GM21360 (cell line): ENCODE data around the gene TRMT61A.

Experiments
- ATAC-seq: cut with Tn5 transposase; IDR thresholded peaks from one replicate; pipeline ENCODE4 v1.9.1; 2021; ENCODE audit warnings: mild to moderate bottlenecking, moderate library complexity; ENCODE audit not compliant: unreplicated experiment

Gene TRMT61A

DNA sequence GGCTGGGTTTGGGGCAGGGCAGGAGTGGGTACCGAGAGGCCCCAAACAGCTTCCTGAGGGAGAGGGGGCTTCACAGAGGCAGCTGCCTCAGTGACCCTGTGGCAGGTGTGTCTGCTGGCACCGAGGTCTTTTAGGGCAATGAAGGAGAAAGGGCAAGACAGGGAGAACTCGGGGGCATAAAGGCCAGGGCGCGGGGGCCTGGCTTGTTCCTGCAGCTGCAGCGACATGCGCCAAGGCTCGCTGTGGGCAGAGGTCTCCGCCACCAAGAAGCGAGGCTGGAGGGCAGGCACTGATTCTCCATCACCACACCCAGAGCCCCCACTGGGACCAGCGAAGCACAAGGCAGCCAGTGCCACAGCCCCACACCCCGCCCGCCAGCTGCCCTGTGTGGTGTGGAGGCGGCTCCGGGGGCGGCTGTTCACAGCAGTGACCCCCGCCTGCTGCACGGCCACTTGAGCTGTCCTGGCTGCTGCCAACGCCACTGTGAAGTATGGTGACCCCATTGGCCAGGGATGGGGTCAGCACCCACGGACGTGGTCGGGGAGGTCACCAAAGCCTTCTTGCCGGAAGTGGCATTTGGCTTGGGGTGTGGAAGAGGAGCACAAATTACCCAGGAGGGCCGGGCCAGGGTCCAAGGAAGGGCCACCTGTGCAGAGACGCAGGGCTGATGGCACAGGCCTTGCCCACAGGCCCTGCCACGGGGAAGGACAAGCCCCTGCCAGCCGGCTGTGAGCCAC, 17.1 kb downstream of the TRMT61A start:
- ATAC-seq, result no peak

DNA sequence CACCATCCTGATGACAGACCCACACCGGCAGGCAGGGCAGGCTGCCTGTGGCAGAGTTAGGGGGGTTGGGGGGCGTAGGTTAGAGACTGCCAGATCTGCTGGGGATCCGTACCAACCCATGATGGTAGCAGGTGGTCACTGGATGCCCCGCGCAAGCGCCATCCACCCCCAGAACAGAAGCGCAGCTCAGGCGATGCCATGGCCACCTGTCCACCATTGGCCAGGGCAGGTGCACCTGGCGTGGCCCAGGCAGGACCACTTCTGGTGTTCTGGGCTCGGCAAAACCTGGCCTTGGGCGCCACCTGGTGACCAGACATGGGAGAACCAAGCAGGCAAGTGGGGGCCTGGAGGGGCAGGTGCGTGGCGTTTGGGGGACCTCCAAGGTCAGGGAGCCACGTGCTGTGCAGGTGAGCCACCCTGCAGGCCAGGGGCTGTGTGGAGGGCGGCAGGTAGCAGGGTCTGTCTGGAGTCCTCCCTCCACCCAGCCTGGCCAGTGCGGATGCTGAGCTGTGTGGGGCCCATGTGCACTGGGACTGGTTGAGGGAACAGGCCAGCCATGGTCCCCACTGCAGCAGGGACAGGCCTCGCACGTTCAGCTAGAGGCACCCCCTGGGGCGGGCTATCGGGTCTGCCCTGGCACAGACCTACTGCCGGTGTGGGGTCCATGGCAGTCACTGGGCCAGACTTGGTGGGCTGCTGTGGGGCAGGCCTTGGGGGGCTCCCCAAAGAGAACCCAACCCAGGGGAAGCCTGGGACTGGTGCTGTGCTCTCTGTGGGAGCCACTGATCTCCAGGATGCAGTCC, 17.9 kb downstream of the TRMT61A start:
- no peak for ATAC-seq

DNA sequence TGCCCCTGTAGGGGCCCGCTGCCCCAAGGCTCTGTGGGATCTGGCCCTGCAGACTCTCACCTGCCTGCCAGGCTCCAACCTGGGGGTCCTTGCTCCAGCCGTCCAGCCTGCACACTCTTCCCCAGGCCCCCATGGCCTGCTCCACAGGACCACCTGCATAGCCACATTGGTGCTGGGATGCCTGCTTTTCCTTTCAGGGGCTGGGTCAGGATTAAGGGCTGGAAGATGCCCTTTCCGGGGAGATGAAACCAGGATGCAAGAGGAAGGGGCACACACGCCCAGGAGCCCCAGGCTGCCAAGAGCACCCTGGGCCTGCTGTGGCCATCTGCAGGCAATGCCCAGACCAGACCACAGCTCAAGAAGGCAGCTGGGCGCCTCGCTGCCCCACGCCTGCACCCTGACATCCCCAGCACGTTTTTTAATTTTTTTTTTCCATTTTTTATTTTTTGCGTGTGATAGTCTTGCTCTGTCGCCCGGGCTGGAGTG, 18.5 kb downstream of the TRMT61A start:
- no peak for ATAC-seq

DNA sequence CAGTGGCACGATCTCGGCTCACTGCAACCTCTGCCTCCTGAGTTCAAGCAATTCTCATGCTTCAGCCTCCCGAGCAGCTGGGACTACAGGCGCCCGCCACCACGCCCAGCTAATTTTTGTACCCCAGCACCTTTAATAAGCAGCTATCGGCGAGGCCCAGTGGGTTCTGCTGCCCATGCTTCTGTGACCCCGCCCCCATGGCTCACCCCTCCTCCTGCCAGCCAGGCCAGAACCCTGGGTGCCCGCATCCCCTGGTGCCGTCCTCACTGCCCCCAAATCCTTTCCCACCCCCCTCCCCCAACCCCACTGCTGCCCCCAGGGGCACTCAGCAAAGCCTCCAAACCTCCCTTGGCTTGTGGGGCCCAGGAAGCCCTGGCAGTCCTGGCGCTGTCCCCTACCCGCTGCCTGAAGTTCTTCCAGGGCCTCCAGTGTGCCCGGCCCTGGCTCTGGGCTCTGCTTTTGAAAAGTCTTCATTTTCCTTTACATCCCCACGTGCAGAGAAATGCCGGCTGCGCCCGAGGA, 19.0 kb downstream of the TRMT61A start:
- ATAC-seq, result no peak

DNA sequence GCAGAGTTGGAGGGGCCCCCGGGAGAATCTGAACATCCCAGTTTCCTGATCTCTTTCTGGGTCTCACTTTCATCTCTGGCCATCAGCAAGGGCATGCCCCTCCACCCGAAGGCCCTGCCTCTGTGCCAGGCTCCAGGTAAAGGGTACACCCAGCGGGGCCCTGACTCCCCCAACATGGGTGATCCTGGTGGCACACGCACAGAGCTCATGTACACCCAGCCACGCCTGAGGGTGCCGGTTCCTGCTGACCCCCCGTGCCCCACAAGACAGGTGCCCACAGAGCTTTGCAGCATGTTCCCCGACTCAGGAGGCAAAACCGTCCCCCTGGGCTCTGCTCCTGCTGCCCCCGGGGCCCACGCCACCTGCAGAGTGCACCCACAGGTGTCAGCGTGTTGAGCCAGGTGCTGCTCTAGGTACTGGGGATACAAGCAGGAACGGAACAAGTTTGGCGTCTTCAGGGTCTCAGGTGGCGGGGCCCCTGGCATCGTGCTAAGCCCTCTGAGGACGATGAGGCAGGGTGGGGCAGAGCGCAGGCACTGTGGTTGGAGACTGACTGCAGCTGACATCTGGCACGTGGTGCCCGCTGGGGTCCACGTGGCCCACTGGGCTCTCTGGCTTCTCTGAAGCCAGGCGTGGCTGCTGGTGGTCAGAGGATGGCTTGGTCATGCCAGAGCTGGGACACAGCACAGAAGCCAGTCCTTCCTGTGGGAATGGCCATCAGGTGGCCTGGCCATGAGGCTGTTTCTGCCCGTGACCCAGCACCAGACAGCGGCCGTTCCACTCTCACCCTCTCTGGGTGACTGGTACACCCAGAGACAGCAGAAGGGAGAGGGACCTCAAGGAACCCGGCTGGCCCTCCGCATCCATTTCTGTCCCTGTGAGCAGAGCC, 19.7 kb downstream of the TRMT61A start:
- no peak for ATAC-seq

DNA sequence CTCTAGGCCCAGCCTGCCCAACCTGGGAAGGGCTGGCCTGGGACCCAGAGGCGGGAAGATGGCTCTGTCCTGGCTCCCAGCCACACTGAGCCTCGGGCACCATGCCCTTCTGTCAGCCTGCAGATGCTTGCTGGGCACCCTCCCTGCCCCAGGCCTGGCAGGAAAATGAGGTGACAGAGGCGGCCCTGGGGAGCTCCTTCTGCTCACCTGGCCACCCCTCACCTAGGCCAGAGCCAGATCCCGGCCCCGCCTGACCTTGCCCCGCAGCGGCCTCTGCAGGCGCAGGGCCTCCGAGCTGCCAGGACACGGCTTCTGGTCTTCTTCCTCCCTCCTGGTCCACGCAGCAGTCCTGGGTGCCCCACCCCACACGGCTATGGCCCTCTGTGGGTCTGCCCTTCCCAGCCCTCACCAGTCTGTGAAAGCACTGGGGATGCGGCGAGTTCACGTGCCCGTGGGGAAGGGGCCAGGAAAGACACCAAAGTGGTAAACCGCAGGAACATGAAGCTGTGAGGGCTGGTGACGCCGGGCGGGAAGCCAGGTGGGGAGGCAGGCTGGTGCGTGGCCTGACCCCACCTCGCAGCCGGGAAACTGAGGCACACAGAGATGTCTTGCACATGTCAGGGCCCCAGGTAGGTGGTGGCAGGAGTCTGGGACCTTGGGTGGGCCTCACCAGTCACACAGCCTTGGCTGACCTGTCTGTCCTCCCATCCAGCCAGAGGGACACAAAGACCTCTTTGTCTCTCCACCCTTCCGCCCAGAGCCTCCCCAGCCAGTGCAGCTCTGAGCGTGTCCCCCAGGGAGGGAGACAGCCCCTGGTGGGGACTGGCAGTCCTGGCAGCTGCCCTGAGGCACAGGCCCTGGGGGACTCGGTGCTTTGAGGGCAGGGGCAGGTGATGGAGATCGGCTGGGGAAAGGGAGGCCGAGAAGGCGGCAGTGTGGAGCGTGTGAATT, 20.6 kb downstream of the TRMT61A start:
- ATAC-seq, result no peak

DNA sequence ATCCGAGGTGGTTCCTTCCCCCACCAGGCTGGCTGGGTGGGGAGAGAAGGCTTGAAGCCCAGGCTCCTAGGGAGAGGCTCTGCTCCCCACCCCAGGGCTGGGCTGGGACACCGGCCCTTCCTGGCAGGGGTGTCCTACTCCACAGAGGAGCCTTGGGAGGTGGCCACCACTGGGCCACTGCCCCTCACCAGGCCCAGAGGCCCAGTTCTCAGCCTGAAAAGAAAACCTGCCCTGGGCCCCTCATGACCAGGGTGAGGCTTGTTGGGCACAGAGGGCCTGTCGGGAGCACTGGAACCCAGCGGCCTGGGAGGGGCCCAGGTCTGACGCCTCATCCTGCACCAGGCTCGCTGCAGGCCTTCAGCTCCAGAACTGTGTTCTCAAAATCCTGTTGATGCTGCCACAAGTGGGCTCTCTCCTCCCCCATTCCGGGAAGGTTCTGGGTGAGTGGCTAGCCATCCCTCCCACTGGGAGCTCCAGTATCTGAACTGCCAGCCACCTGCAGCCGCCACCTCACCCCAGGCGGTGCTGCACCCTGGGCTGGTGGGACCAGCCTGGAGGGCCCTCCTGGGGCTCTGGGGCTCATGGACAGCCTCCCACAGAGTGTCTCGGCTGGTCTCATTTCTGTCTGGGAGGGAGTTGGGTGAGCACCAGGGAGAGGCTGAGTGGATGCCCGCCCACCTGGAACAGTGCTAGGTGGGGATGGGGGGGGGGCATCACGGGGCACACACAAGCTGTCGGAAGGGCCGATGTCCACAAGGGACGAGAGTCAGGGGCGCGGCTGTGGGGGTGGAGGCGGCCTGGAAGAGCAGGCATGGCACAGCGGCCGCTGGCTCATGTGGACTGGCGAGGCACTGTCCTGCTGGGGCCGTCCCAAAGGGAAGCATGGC, 21.7 kb downstream of the TRMT61A start:
- no peak for ATAC-seq

- no peak for ATAC-seq
Measured at GRCh38 chr14:103551338-103551762, 22.4 kb downstream of the TRMT61A start.

DNA sequence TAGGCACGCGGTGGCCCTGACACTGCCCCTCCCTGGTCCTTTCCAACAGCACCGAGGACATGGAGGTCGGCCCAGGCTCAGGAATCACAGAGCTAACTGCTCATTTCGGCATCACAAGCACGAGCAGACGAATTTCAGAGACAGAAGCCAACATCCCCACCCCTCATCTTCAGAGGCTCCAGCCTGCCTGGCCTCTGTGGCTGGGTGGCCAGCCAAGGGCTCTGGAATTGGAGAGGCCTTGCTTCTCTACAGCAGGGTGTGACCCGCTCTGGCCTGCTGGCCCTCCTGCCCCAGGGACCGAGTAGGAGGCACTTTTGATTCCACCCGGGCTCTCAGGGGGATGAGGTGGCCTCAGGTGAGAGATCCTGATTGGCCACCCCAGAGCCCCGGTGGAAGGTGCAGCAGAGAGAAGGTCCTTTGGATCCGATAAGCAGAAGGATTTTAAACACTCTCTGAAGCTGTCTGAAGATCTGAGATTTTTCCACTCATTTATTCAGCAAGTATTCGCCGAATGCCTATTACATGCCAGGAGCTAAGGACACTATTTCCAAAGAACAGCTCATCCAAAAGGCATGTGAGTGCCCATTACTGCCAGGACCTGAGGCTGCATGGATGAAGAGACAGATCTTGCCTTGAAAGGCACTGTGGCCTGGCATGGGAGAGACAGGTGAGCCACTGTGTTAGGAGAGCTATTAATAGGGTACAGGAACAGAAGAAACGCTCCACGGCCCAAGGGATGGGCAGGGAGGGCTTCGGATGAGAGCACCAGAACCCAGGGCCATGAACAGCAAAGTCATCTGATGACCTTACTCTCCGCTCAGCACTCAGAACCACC, 23.2 kb downstream of the TRMT61A start:
- no peak for ATAC-seq

DNA sequence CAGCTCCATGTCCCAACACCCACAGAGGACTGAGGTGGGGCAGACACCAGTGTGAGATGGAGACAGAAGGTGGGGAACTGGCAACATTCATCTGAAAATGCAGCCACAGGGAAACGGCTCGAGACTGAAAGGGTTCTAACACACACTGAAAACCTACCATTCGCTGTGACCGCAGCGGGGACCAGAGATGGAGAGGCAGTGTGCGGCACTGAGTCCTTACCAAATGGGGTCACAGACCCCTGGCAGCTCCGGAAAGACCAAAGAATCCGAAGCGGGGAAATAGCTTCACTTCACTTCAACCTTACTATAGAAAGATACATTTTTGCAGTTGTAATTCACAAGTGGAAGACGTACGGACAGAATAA, 23.8 kb downstream of the TRMT61A start:
- no peak for ATAC-seq

DNA sequence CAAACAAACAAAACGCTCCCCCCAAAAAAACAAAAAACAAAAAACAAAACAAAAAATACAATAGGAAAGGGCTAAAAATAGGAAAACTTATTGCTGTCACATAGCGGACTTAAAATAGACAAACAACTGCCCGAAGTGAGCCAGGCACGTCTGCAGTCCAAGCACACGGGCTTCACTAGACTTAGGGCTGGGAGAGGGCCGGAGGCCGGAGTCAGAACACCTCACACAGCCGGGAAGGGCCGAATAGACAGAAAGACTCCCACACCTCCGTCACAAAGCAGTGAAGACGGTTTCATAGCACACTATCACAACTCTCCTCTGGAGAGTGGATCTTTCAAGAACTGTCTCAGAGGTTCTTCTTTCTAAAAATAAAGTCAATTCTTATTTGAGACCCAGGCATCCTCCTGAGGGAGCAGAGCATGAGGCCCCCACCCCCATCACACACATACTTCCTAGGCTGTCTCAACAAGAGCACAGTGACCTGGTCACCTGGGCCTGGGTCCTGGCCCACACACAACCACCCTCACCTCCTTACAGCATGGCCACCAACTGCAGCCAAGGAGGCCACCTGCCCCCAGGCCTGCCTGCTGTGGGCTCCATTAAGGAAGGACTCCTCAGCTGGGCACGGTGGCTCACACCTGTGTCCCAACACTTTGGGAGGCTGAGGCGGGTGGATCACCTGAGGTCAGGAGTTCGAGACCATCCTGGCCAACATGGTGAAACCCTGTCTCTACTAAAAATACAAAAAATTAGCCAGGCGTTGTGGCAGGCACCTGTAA, 26.8 kb downstream of the TRMT61A start:
- ATAC-seq, result no peak

GRCh38 chr14:103556946-103557758, 28.2 kb downstream of the TRMT61A start:
- ATAC-seq, result no peak

GRCh38 chr14:103558071-103558882, 29.3 kb downstream of the TRMT61A start:
- ATAC-seq, result no peak

DNA sequence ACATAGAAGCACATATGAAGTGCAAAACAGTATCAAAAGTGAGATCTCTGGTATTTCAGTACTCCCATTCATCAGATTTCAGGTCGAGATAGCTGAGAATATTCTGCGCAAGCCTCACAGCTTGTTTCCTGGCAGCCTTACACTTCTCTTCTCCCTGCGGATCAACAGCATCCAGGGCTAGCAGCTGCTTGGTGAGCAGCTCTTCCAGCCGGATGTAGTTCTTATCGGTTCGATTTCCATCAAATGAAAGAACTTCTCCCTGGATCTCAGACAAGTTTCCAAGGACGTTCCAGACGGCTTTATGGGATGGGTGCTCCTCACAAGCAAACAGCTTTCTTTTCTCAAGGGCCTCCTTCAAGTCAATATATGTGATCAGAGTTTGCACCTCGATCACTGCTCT, 30.8 kb downstream of the TRMT61A start:
- no peak for ATAC-seq

DNA sequence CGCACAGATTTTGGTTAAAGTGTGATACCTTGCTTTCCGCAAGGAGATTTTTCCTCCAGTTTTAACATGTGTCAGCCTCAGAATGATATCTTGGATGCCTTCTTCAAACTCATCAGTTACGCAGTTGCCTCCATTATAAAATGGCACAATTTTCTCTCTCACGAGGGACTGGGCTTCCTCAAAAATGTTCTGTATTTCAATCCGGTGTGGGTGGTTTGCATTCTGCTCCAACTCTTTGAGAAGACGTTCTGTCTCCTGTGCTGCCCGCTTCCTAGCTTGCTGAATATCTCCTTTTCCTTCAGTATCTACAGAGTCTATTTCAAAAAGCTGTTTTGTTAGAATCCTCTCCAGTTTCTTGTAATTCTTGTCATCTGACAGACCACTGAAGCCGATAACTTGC, 31.7 kb downstream of the TRMT61A start:
- no peak for ATAC-seq
